Mesodermal cell (in vitro differentiated cells): ENCODE results near the gene ZNF175.

Source experiments
- H3K27ac ChIP-seq: 2 replicates; pipeline ENCODE4 v1.7.0; 2013; ENCODE audit warnings: mild to moderate bottlenecking, low read depth, low read length, moderate library complexity; ENCODE audit not compliant: severe bottlenecking
- H3K36me3 ChIP-seq: 2 replicates; pipeline ENCODE4 v1.7.1; 2013; ENCODE audit warnings: mild to moderate bottlenecking, low read length, moderate library complexity; ENCODE audit not compliant: control insufficient read depth, insufficient read depth
- H3K4me1 ChIP-seq: one replicate; pipeline ENCODE4 v1.7.1; 2013; ENCODE audit warnings: mild to moderate bottlenecking, low read length; ENCODE audit not compliant: insufficient read depth, control insufficient read depth, poor library complexity, severe bottlenecking
- H3K4me3 ChIP-seq: 2 replicates; pipeline ENCODE4 v1.7.0; 2013; ENCODE audit warnings: low read length, control low read depth, mild to moderate bottlenecking; ENCODE audit not compliant: insufficient read depth, poor library complexity, severe bottlenecking; ENCODE audit errors: extremely low read depth
- H3K9me3 ChIP-seq: 2 replicates; pipeline ENCODE4 v1.7.1; 2013; ENCODE audit warnings: mild to moderate bottlenecking, low read length, moderate library complexity; ENCODE audit not compliant: control insufficient read depth
- WGBS, 2 experiments: methylation state at CpG; one replicate each; pipeline ENCODE4 v1.1.5; 2013; ENCODE audit warnings: missing lambda C conversion rate in 2 of 2; ENCODE audit not compliant: insufficient coverage in 2 of 2; 5-methylcytosine and 5-hydroxymethylcytosine counted together

The ZNF175 gene

GRCh38 chr19:51632126-51632525 is 61.0 kb downstream of the ZNF175 start:
- H3K4me1 ChIP-seq = no peaks in the 10 kb centered on the region
- H3K4me3 ChIP-seq = no peak overlapping the region
- H3K36me3 ChIP-seq = no peaks in the 10 kb centered on the region
- H3K9me3 ChIP-seq = peaks cover 5% of the 10 kb centered on the region
- no peak overlapping the region for H3K27ac ChIP-seq
- WGBS, 2 experiments = 74 to 89% methylated on average over 3 of the region's 5 CpGs

GRCh38 chr19:51637362-51637978 is 66.4 kb downstream of the ZNF175 start:
- Histone ChIP-seq H3K36me3 (no peaks in the 10 kb centered on the region), H3K4me3 (no peak overlapping the region), H3K9me3 (peaks cover 5% of the 10 kb centered on the region), H3K27ac (no peak overlapping the region), H3K4me1 (no peaks in the 10 kb centered on the region)
- WGBS, 2 experiments = 0% methylated on average over 1 of the region's 5 CpGs

- 60% methylated on average over 1 of the region's 4 CpGs; no CpG with 5 or more reads in 1 of the 2 experiments for WGBS, 2 experiments
- no peaks in the 10 kb centered on the region for H3K4me1 ChIP-seq
- no peaks in the 10 kb centered on the region for H3K36me3 ChIP-seq
- H3K27ac ChIP-seq = no peak overlapping the region
- no peak overlapping the region for H3K4me3 ChIP-seq
- peaks cover 5% of the 10 kb centered on the region for H3K9me3 ChIP-seq
Observed at GRCh38 chr19:51639916-51640315, 68.8 kb downstream of the ZNF175 start.

GRCh38 chr19:51640386-51640785 is 69.3 kb downstream of the ZNF175 start:
- H3K36me3 ChIP-seq = no peaks in the 10 kb centered on the region
- H3K9me3 ChIP-seq = peaks cover 5% of the 10 kb centered on the region
- no peaks in the 10 kb centered on the region for H3K4me1 ChIP-seq
- no peak overlapping the region for H3K4me3 ChIP-seq
- WGBS, 2 experiments = 100% methylated on average over 2 of the region's 3 CpGs; no CpG with 5 or more reads in 1 of the 2 experiments
- H3K27ac ChIP-seq = no peak overlapping the region

- Histone ChIP-seq H3K4me1 (no peaks in the 10 kb centered on the region), H3K4me3 (no peak overlapping the region), H3K9me3 (peaks cover 5% of the 10 kb centered on the region), H3K36me3 (no peaks in the 10 kb centered on the region), H3K27ac (no peak overlapping the region)
Observed at GRCh38 chr19:51641648-51642047, 70.6 kb downstream of the ZNF175 start.
